ENCODE measurements around the gene STX17.
"Not testable (repeated sequence)": the region's sequence is repeated elsewhere in the genome, so short reads cannot be mapped to it uniquely, and the experiment has no call there.

The STX17 gene

DNA sequence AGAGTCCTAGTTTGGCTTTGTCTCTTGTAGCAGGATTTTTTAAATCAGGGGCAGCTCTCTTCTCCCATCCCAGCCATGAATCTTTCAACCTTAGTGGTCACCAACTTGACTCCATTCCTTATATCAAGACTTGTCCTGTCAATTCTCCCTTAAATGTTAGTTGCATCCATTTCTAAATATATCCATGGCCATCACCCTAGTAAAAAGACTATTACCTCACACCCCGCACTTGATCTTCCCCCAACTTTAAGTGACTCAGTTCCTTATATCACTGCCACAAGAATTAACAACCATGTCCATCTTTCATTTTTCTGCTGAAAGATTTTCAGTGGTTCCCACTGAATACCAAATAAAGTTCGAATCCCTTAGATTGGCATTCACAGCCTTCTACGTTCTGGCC, 67.0 kb downstream of the STX17 start:
- no peak for DNase-seq

DNA sequence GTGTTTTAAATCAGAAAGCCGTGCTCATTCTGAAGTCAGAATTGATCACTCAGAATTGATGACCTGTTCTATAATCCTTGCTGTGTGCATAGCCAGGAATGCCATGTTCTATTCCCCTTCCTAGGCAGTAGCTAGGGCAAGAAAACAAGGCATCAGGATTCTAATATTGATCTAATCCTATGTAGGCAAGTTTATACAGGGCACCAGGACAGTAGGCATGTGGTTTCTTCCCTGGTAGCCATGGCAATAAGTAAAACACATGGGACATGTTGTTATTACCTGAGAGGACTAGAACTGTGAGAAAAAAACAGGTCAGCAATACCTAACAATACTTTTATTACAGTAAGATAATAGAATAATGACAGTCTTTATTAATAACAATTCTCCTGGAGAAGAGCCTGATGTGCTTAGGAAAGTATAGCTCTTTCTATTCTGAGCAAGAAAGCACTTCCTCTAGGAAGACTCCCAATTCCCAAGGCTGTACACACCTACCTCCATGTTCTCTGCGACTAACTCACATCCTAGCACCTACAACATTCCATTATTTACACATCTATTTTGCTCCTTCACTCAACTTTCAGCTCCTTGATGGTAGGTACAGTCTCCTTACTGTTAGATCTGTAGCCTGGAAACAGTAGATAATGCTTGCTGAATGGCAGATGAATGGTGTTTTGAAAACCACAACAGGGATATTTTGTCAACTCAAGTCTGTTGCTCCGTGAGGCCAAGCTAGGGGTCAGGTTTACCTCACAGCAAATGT, 70.8 kb downstream of the STX17 start:
- no peak for DNase-seq

DNA sequence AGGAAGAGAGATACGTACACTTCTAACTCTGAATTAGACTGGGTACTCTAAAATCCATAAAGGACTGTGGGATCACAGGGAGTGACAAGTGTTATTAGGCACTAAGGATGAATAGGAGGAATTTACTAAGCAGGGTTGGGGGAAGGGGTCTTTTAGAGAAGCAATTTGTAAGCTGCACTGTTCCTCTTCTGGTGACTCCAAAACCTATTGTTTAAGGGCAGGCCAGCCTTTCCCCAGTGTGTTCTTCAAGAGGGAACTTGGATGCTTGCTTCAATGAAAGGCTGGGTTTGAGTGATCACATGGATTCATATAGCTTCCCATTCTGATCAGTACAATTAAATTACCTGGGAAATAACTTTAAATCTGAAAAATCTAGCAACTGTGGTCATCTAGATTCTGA, 71.8 kb downstream of the STX17 start:
- no peak for DNase-seq

DNA sequence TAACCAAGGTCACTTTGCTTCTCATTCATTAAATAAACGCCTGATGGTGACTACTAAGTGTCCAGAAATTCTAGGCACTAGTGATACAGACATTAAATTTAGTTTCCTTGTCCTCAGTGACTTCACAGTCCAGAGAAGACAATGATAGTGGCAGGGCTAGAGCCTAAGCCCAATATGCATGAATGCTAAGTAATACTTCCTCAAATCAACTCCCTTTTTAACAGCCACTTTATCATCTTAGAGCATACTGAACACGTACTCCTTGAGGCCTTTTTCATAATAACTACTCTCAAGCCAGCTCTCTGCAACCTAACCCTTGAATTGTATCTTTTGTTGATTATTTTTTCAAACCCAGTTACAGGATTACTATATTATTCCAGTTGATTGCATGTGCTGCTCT, 74.1 kb downstream of the STX17 start:
- no peak for DNase-seq

DNA sequence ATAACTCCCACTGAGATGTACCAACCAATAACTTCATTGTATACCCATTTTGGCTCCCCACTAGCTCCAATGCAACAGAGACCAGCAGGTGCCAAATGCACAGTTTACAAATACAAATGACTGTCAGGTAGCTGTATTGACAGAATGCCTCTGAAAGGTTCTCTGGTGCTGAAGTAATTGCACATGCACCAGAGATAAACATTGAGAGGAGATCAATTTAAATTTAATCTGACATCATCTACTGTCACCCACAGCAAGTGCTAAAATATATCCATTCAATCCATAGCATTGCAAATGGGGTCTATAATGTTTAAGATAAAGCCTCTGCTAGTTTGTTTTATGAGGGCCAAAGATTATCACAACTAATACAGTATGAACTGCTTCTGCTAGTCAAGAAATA, 80.2 kb downstream of the STX17 start:
- no peak for DNase-seq

DNA sequence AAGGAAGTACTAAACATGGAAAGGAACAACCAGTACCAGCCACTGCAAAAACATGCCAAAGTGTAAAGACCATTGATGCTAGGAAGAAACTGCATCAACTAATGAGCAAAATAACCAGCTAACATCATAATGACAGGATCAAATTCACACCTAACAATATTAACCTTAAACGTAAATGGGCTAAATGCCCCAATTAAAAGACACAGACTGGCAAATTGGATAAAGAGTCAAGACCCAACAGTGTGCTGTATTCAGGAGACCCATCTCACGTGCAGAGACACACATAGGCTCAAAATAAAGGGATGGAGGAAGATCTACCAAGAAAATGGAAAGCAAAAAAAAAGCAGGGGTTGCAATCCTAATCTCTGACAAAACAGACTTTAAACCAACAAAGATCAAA, 84.1 kb downstream of the STX17 start:
- DNase-seq: not testable (repeated sequence)

DNA sequence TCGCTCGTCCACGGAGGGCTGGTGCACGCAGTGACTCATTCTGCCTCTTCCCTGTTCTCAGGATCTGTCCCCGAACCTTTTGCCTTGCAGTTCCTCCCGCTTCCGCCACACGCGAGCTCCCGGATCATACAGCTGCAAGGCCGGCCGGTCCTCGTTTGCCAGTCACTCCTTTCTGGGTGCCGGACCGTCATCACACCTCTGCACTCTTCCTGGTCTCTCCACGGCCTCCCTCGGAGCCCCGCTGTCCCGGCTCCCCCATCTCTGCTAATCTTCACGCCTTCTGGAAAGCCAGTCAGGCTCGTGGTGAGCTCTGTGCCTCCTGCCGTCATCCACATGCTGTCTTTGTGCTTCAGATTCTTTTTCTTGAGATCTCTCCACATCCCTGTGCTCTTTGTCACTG, 91.8 kb downstream of the STX17 start:
- no peak for DNase-seq

DNA sequence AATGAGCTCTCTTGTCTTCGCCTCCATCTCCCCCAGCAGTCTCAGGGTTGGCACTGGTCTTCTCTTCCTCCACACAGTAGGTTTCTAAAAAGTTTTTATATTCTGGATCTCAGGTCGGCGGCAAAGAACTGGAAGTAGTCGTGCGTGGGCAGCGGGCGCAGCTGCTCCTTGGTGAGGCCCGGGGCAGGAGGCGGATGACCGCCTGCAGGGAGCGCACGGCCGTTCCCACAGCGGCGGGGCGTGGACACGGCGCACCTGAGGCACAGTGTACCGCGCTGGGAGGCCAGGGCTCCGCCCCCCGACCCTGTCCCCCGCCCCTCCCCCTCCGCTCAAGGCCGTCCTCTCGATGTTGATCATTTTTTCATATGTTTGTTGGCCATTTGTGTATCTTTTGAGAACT, 92.4 kb downstream of the STX17 start:
- no peak for DNase-seq

DNA sequence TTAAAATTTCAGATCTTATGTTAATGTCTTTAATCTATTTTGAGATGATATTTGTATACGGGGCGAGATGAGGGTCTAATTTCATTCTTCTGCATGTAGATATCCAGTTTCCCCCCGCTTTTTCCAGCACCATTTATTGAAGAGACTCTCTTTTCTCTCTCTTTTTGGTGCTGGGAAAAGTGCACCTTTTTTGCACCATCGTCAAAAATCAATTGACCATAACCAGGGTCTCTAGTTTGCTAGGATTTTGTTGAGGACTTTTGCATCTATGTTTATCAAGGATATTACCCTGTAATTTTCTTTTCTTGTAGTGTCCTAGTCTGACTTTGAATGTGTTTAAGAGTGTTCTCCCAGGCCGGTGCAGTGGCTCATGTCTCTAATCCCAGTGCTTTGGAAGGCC, 93.3 kb downstream of the STX17 start:
- DNase-seq: no peak

DNA sequence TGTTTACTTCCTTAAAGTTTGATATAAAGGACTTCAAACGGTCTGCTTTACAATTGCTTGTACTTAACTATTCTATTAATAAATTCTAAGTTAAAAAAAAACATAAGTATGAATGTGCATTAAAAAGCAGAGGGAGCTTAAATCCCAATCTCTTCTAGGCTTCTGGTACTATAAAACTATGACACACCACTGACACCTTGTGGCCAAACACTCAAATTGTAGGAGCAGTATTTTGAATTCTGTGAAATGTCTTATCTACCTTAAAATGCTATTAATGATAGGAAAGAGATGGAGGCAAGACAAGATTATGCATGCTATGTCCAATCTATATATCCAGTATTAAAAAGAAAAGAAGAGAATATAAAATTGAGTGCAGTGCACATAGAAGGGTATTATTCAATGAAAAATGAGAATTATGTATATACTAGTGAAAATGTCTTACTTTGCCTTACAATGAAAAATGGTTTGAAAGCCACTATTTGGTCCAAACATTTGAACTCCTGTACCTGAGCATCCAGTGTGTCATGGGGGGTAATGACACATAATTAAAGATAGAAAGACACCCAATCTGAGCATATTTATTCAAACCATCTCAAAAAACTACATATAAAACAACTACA, 104.7 kb downstream of the STX17 start:
- peak; percentile 69 for DNase-seq

DNA sequence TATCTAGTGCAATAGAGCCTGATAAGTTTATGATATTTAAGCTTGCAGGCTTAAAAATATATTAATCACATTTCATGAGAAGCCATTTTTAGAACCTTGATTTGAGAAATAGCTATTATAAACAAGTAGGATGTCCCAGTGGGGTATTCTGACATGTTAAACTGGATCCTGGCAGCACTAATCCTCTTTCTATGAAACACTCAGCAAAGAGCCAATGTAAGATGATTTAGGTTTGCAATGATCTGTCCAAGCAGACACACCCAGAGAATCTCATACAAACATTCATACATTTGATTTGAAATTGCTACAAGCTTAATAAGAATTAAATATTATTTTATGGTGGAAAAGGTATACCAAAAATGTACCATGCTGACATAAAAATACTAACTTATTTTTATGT, 105.8 kb downstream of the STX17 start:
- DNase-seq: no peak

DNA sequence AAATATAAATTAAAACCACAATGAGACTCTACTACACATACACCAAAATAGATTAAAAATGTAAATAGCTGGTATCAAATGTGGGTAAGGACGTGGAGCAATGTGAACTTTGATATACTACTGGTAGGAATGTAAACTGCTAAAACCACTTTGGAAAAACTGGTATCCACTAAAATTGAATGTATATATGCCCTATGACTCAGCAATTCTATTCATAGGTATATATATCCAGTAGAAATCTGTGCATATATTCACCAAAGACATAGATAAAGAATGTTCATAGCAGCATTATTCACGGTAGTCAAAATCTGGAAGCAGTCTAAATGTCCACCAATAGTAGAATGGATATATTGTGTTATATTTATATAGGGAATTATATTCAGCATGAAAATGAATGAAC, 107.1 kb downstream of the STX17 start:
- no peak for DNase-seq

DNA sequence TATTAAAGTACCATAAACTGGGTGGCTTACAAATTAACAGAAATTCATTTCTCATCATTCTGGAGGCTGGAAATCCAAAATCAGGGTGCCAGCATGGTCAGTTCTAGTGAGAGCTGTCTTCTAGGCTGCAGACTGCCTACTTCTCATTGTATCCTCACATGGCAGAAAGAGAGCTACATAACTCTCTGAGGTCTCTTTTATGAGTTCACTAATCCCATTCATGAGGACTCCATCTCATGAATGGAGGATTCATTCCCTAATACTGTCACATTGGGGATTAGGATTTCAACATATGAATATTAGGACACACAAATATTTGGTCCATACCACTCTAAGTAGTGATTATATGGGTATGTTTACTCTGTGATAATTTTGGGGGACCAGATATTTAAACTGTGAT, 108.4 kb downstream of the STX17 start:
- no peak for DNase-seq

DNA sequence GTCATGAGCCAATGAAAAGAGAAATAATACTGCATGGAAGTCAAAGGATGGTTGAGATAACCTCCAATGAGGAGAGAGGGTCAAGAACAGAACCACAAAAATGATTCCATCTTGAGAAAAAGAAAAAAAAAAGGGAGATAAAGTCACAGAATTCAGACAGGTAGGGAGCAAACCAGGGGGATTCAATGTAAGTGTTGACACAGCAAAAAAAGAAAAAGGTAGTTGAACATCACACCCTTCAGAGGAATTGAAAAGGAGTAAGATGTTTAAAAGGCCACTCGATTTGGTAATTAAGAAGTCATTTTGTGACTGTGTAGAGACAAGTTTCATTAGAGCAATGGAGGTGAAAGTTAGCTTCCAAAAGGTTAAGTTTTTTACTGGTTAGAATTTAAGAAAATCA, 113.1 kb downstream of the STX17 start:
- no peak for DNase-seq

Data from CD4-positive, alpha-beta T cell treated with Interleukin-10 for 1 hour (primary cell).